A549 (cell line): ENCODE results near the gene MYCN. TPM values are rescaled to one million over a fixed set of nuclear protein-coding genes. Genes with fewer than 3 reads are reported as not detected.

Experiments used
- ATAC-seq, 2 experiments: fragments of 200-7000 bp in 1 of 2; fragments of >200 bp in 1 of 2; cut with Nextera tagmentation in 1 of 2; cut with Tn5 transposase in 1 of 2; 3 replicates each; pipeline versions ENCODE4 v1.8.0 to v1.9.1; 2018 to 2020; ENCODE audit warnings: mild to moderate bottlenecking in 1 of 2, moderate library complexity in 1 of 2
- CTCF ChIA-PET: fragments of 300-600 bp; sonication (Branson Sonifier 250); formaldehyde crosslinking; extraction: SDS; loops from one replicate; lab custom pipeline; 2021; ENCODE audit warnings: antibody characterized with exemption, inconsistent platforms; lab: Yijun Ruan, JAX
- POLR2A ChIA-PET: fragments of 350-600 bp; formaldehyde crosslinking; extraction: SDS; loops from one replicate; lab custom pipeline; 2021; ENCODE audit warnings: antibody characterized with exemption, inconsistent platforms; lab: Yijun Ruan, JAX
- DNase-seq, 2 experiments: peaks; one replicate each; pipeline versions ENCODE4 v3.0.0 to v3.0.0-alpha.2; 2011 to 2016; ENCODE audit warnings: low read depth in 1 of 2, low spot score in 1 of 2
- FAIRE-seq: peaks from 2 replicates; lab custom pipeline; 2011; peaks lifted over from hg19 to GRCh38; lab: Jason Lieb, UNC
- H3K27ac ChIP-seq, 2 experiments: fragments of >200 bp; sonication (Bioruptor Twin); formaldehyde crosslinking; 3 replicates each; pipeline ENCODE4 v1.5.1; 2016 to 2017
- H3K4me1 ChIP-seq: fragments of >200 bp; sonication (Bioruptor Twin); formaldehyde crosslinking; 3 replicates; pipeline ENCODE4 v1.6.1; 2016
- H3K4me2 ChIP-seq: fragments of >200 bp; sonication (Bioruptor Twin); formaldehyde crosslinking; 3 replicates; pipeline ENCODE4 v1.6.1; 2016
- H3K4me3 ChIP-seq: fragments of >200 bp; sonication (Bioruptor Twin); formaldehyde crosslinking; 3 replicates; pipeline ENCODE4 v1.5.1; 2016
- H3K9me3 ChIP-seq: fragments of >200 bp; sonication (Bioruptor Twin); formaldehyde crosslinking; 3 replicates; pipeline ENCODE4 v1.6.1; 2016
- BCL3 ChIP-seq: fragments of >200 bp; sonication (Bioruptor Twin); formaldehyde crosslinking; IDR thresholded peaks from 3 replicates; pipeline ENCODE4 v1.6.1; 2016
- CTCF ChIP-seq: fragments of >200 bp; sonication (Bioruptor Twin); formaldehyde crosslinking; IDR thresholded peaks from 3 replicates; pipeline ENCODE4 v1.5.1; 2016
- E2F6 ChIP-seq: IDR thresholded peaks from 2 replicates; pipeline ENCODE4 v1.6.1; 2012; ENCODE audit warnings: low read depth, borderline replicate concordance
- EHMT2 ChIP-seq: fragments of 200-600 bp; sonication (generic); IDR thresholded peaks from 2 replicates; pipeline ENCODE4 v1.6.1; 2016; ENCODE audit warnings: antibody characterized with exemption, low read depth, mild to moderate bottlenecking, moderate library complexity
- EP300 ChIP-seq, 2 experiments: fragments of >200 bp; sonication (Bioruptor Twin); formaldehyde crosslinking; IDR thresholded peaks; 2 replicates in 1 of 2; 3 replicates in 1 of 2; pipeline ENCODE4 v1.6.1; 2016 to 2017
- ESRRA ChIP-seq: fragments of 150-350 bp; IDR thresholded peaks from 2 replicates; pipeline ENCODE4 v1.6.1; 2014; ENCODE audit warnings: mild to moderate bottlenecking, low read length, borderline replicate concordance
- GATA3 ChIP-seq: IDR thresholded peaks from 2 replicates; pipeline ENCODE4 v1.6.1; 2012; ENCODE audit warnings: borderline replicate concordance
- HMGXB4 ChIP-seq: fragments of 250-450 bp; sonication (Bioruptor Pico); IDR thresholded peaks from 2 replicates; pipeline ENCODE4 v1.5.0; 2021; ENCODE audit warnings: mild to moderate bottlenecking, moderate library complexity, borderline replicate concordance
- HOXB5 ChIP-seq: fragments of 250-450 bp; sonication (Bioruptor Pico); IDR thresholded peaks from 2 replicates; pipeline ENCODE4 v1.5.0; 2020; ENCODE audit warnings: mild to moderate bottlenecking, moderate library complexity
- JUN ChIP-seq, 2 experiments: fragments of >200 bp; sonication (Bioruptor Twin); formaldehyde crosslinking; IDR thresholded peaks; 2 replicates in 1 of 2; 3 replicates in 1 of 2; pipeline ENCODE4 v1.6.1; 2016 to 2017
- JUNB ChIP-seq: fragments of >200 bp; sonication (Bioruptor Twin); formaldehyde crosslinking; IDR thresholded peaks from 2 replicates; pipeline ENCODE4 v1.6.1; 2016
- KDM1A ChIP-seq: fragments of 200-600 bp; sonication (generic); IDR thresholded peaks from 2 replicates; pipeline ENCODE4 v1.6.1; 2016; ENCODE audit warnings: low read depth, mild to moderate bottlenecking
- MAFK ChIP-seq: fragments of 450-650 bp; IDR thresholded peaks from 2 replicates; pipeline ENCODE4 v1.6.1; 2014; ENCODE audit not compliant: partially characterized antibody
- MAZ ChIP-seq: fragments of 150-350 bp; IDR thresholded peaks from 2 replicates; pipeline ENCODE4 v1.6.1; 2014; ENCODE audit warnings: antibody characterized with exemption, low read depth, low read length, borderline replicate concordance
- MYC ChIP-seq: IDR thresholded peaks from 2 replicates; pipeline ENCODE4 v1.6.1; 2012; ENCODE audit warnings: mild to moderate bottlenecking, inconsistent platforms, low read length, improper control_type of control experiment, borderline replicate concordance
- NFE2L2 ChIP-seq: fragments of 150-350 bp; conservative IDR thresholded peaks from 2 replicates; pipeline ENCODE4 v1.6.1; 2014; ENCODE audit warnings: low read length
- NR3C1 ChIP-seq: fragments of >200 bp; sonication (Bioruptor Twin); formaldehyde crosslinking; IDR thresholded peaks from 3 replicates; pipeline ENCODE4 v1.6.1; 2017
- PBX3 ChIP-seq: IDR thresholded peaks from 2 replicates; pipeline ENCODE4 v1.6.1; 2012
- RARB ChIP-seq: fragments of 250-450 bp; sonication (Bioruptor Pico); IDR thresholded peaks from 2 replicates; pipeline ENCODE4 v1.8.0; 2021; ENCODE audit warnings: mild to moderate bottlenecking, moderate library complexity
- REST ChIP-seq: fragments of 200-600 bp; sonication (generic); IDR thresholded peaks from 2 replicates; pipeline ENCODE4 v1.6.1; 2016; ENCODE audit warnings: antibody characterized with exemption, mild to moderate bottlenecking, moderate library complexity
- RFX5 ChIP-seq: fragments of 450-650 bp; IDR thresholded peaks from 2 replicates; pipeline ENCODE4 v1.7.1; 2014; ENCODE audit warnings: antibody characterized with exemption, mild to moderate bottlenecking, moderate library complexity
- USF2 ChIP-seq: fragments of 450-650 bp; IDR thresholded peaks from 2 replicates; pipeline ENCODE4 v1.6.1; 2014; ENCODE audit warnings: antibody characterized with exemption
- ZC3H11A ChIP-seq: fragments of 450-650 bp; IDR thresholded peaks from 2 replicates; pipeline ENCODE4 v1.6.1; 2014; ENCODE audit warnings: antibody characterized with exemption, mild to moderate bottlenecking
- WGBS: methylation state at CpG from one replicate; pipeline ENCODE4 v1.1.6; 2017; ENCODE audit errors: missing lambda C conversion rate; 5-methylcytosine and 5-hydroxymethylcytosine counted together
- polyA plus RNA-seq, 4 experiments: library from polyadenylated mRNA; depleted of rRNA in 3 of 4; stranded (reverse); fragments of >200 nt; fragmentation: RNase III in 1 of 4; extraction: RNeasy Plus Mini Kit Qiagen cat#74134 plus additional on column Dnase treatment in 1 of 4; gene quantifications; 2 replicates in 3 of 4; 3 replicates in 1 of 4; pipeline ENCODE4 v1.2.3, GENCODE V29; 2011 to 2017

Gene MYCN
- polyA plus RNA-seq, 2 of the 4 experiments (the other 2 are of a cell fraction) = not detected

- no peak for TF ChIP-seq GATA3
- no peak for TF ChIP-seq HOXB5 (CRISPR knock-in tag)
- no peak for TF ChIP-seq CTCF
- no peak for TF ChIP-seq HMGXB4 (CRISPR knock-in tag)
- TF ChIP-seq MAZ = no peak
- TF ChIP-seq JUNB = no peak
Measured at GRCh38 chr2:15985531-15985930, 45.2 kb downstream of the MYCN start (continued).

GRCh38 chr2:15986068-15986560 lies 45.8 kb downstream of the MYCN start:
- H3K4me3 ChIP-seq = no peak overlapping the region
- DNase-seq = no peak
- TF ChIP-seq RARB (CRISPR knock-in tag) (no peak), ZC3H11A (no peak), EP300 (IDR thresholded peaks at IDR 0.05) (no peak), NFE2L2 (no peak), JUN (IDR thresholded peaks at IDR 0.05) (no peak), JUNB (no peak)
- TF ChIP-seq, all 56 proteins: peak for 0
- Histone ChIP-seq H3K4me2 (no peak overlapping the region), H3K9me3 (no peaks in the 10 kb centered on the region), H3K27ac (no peak overlapping the region), H3K4me1 (no peaks in the 10 kb centered on the region)
- ChIA-PET CTCF (no interaction called here), POLR2A (no interaction called here)
- 72% methylated on average over 9 of the region's 9 CpGs for WGBS
- FAIRE-seq (no peak), ATAC-seq (no peak)

- Histone ChIP-seq H3K4me1 (no peaks in the 10 kb centered on the region), H3K9me3 (no peaks in the 10 kb centered on the region), H3K4me3 (no peak overlapping the region), H3K4me2 (no peak overlapping the region), H3K27ac (no peak overlapping the region)
- FAIRE-seq (no peak), DNase-seq (no peak), ATAC-seq (no peak)
- POLR2A ChIA-PET = no interaction called here
- TF ChIP-seq KDM1A (no peak), NR3C1 (no peak), PBX3 (no peak), MAFK (no peak), BCL3 (no peak), ESRRA (no peak), E2F6 (no peak), EHMT2 (no peak), REST (no peak), MYC (no peak), USF2 (no peak), RFX5 (no peak), EP300 (IDR thresholded peaks at IDR 0.05) (no peak)
- CTCF ChIA-PET = interaction anchor here (1.2 kb wide), 1 partner anchor 47 kb away, joined by 3 read pairs; no protein-coding TSS in a partner anchor
- WGBS = 36% methylated on average over 4 of the region's 4 CpGs
Measured at GRCh38 chr2:15986644-15987043, 46.3 kb downstream of the MYCN start.
